Neural progenitor cell (in vitro differentiated cells): ENCODE measurements around the gene IQCM.

Experiments used
- CTCF ChIP-seq: fragments of 200-600 bp; sonication (generic); IDR thresholded peaks from 2 replicates; pipeline ENCODE4 v1.5.1; 2017; ENCODE audit warnings: antibody characterized with exemption, mild to moderate bottlenecking
- EZH2 ChIP-seq: fragments of 200-600 bp; sonication (generic); IDR thresholded peaks from 2 replicates; pipeline ENCODE4 v1.6.1; 2017; ENCODE audit warnings: antibody characterized with exemption, mild to moderate bottlenecking, moderate library complexity
- EZH2phosphoT487 ChIP-seq: fragments of 200-600 bp; sonication (generic); IDR thresholded peaks from 2 replicates; pipeline ENCODE4 v1.6.1; 2017; ENCODE audit warnings: antibody characterized with exemption

DNA sequence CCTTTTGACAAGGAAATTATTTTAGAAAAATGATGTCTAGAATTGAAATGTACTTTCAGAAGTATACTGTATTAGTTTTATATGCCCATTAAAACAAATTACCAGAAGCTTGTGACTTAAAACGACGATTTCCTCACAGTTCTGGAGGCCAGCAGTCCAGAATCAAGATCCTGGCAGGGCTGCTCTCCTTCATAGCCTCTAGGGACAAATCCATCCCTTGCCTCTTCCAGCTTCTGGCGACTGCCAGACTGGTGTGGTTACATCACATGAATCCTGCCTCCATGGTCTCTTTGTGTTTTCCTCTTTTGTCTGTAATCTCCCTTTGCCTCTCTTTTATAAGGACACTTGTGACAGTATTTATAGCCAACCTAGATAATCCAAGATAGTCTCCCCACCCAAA is 97.1 kb downstream of the IQCM start:
- TF ChIP-seq CTCF: no peak
- TF ChIP-seq EZH2: no peak
- no peak for TF ChIP-seq EZH2phosphoT487
